PC-3 (cell line): ENCODE data around the gene C19orf47.

Experiments used
- EZH2 ChIP-seq: fragments of 300-600 bp; sonication (generic); IDR thresholded peaks from one replicate; pipeline ENCODE4 v1.6.1; 2017; ENCODE audit warnings: antibody characterized with exemption, mild to moderate bottlenecking, low read length; ENCODE audit not compliant: unreplicated experiment
- TF ChIP-seq, protein P1 (sequence below): fragments of 300-600 bp; sonication (generic); conservative IDR thresholded peaks from 2 replicates; pipeline ENCODE4 v1.5.1; 2017; ENCODE audit warnings: antibody characterized with exemption, low read depth, mild to moderate bottlenecking, low read length

DNA sequence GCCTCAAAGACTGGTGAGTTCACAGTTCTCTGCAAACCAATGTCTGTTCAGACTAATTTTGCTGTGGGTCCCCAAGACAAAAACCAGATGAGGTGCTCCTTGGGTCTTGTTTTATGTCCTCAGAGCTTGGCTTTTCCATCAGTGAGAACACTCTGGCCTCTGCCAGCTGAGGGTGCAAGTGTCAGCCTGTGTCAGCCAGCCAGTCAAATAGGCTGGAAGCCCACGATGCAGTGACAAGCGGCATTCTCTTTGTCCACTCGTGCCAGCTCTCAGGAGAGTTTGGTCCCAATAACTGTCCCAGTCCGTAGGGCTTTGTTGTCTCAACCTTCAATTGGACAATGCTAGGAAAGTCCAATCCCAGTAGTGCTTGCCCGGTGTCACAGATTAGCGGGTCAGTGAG is 53.6 kb downstream of the C19orf47 start:
- TF ChIP-seq EZH2, result no peak
- TF ChIP-seq, protein P1, sequence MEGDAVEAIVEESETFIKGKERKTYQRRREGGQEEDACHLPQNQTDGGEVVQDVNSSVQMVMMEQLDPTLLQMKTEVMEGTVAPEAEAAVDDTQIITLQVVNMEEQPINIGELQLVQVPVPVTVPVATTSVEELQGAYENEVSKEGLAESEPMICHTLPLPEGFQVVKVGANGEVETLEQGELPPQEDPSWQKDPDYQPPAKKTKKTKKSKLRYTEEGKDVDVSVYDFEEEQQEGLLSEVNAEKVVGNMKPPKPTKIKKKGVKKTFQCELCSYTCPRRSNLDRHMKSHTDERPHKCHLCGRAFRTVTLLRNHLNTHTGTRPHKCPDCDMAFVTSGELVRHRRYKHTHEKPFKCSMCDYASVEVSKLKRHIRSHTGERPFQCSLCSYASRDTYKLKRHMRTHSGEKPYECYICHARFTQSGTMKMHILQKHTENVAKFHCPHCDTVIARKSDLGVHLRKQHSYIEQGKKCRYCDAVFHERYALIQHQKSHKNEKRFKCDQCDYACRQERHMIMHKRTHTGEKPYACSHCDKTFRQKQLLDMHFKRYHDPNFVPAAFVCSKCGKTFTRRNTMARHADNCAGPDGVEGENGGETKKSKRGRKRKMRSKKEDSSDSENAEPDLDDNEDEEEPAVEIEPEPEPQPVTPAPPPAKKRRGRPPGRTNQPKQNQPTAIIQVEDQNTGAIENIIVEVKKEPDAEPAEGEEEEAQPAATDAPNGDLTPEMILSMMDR, result no peak
